HepG2 (cell line): ENCODE results near the gene GHRL.
A peak's percentile ranks its signal among the peaks of the same experiment; 100 is the strongest.

Experiments
- CTCF ChIP-seq: sonication (generic); formaldehyde crosslinking; IDR thresholded peaks from 2 replicates; pipeline ENCODE4 v1.5.0; 2020; ENCODE audit warnings: mild to moderate bottlenecking, missing genetic modification reagents, moderate library complexity
- HNF1A ChIP-seq, 2 experiments: sonication (generic) in 1 of 2; formaldehyde crosslinking in 1 of 2; IDR thresholded peaks; 2 replicates each; pipeline versions ENCODE4 v1.4.0 to v1.6.1; 2016 to 2020; ENCODE audit warnings: borderline replicate concordance in 1 of 2, low read depth in 1 of 2, mild to moderate bottlenecking in 1 of 2, missing genetic modification reagents in 1 of 2
- MBNL3 ChIP-seq: fragments of 250-450 bp; sonication (Bioruptor Pico); conservative IDR thresholded peaks from 2 replicates; pipeline ENCODE4 v1.8.0; 2022; ENCODE audit warnings: mild to moderate bottlenecking, inconsistent platforms
- NFATC3 ChIP-seq: sonication (generic); formaldehyde crosslinking; IDR thresholded peaks from 2 replicates; pipeline ENCODE4 v1.5.1; 2020; ENCODE audit warnings: mild to moderate bottlenecking, missing genetic modification reagents
- NR2C2 ChIP-seq: sonication (generic); formaldehyde crosslinking; IDR thresholded peaks from 2 replicates; pipeline ENCODE4 v1.4.0; 2020; ENCODE audit warnings: missing genetic modification reagents, mild to moderate bottlenecking, moderate library complexity, borderline replicate concordance
- POLR2A ChIP-seq, 2 experiments: IDR thresholded peaks; 2 replicates each; pipeline ENCODE4 v1.6.1; 2011; ENCODE audit warnings: low read depth in 2 of 2, low read length in 2 of 2, mild to moderate bottlenecking in 1 of 2, moderate library complexity in 1 of 2; ENCODE audit not compliant: insufficient read depth in 1 of 2
- POLR2AphosphoS2 ChIP-seq: IDR thresholded peaks from 2 replicates; pipeline ENCODE4 v1.6.1; 2011; ENCODE audit warnings: low read depth, low read length, improper control_type of control experiment
- TCF7 ChIP-seq: sonication (generic); IDR thresholded peaks from 2 replicates; pipeline ENCODE4 v1.6.1; 2016; ENCODE audit warnings: antibody characterized with exemption, low read depth
- ZNF274 ChIP-seq: sonication (generic); formaldehyde crosslinking; IDR thresholded peaks from 2 replicates; pipeline ENCODE4 v1.5.1; 2020; ENCODE audit warnings: mild to moderate bottlenecking, missing genetic modification reagents
- ZNF441 ChIP-seq: sonication (generic); formaldehyde crosslinking; IDR thresholded peaks from 2 replicates; pipeline ENCODE4 v1.7.0; 2021; ENCODE audit warnings: missing genetic modification reagents, borderline replicate concordance

GRCh38 chr3:10292505-10293419, at the start of gene GHRL:
- 0 out of 2 replicates have a peak, but pooled peaks have one; percentile 49 for TF ChIP-seq POLR2AphosphoS2
- no peak for TF ChIP-seq CTCF
- TF ChIP-seq POLR2A (IDR thresholded peaks at IDR 0.05; ENCODE audit: insufficient read depth in 1 of 2, low read depth in 2 of 2, low read length in 2 of 2): no peak
- no peak for TF ChIP-seq ZNF274
- no peak for TF ChIP-seq HNF1A (IDR thresholded peaks at IDR 0.05; ENCODE audit: low read depth)
- no peak for TF ChIP-seq HNF1A (CRISPR knock-in tag; IDR thresholded peaks at IDR 0.05; ENCODE audit: borderline replicate concordance)
- no peak for TF ChIP-seq TCF7
- TF ChIP-seq NR2C2 (CRISPR knock-in tag): no peak
- TF ChIP-seq ZNF441 (CRISPR knock-in tag): no peak
- no peak for TF ChIP-seq MBNL3 (CRISPR knock-in tag)
- TF ChIP-seq NFATC3: no peak
